Nephron (organoid): ENCODE results near the gene ST3GAL3.

Experiments
- H3K27ac Mint-ChIP-seq, 3 experiments: 2 replicates each; pipeline ENCODE4 v1.8.0; 2020; ENCODE audit warnings: mixed read lengths in 3 of 3, mild to moderate bottlenecking in 2 of 3, moderate library complexity in 1 of 3
- H3K27me3 Mint-ChIP-seq: 2 replicates; pipeline ENCODE4 v1.8.0; 2021; ENCODE audit warnings: low read depth, mild to moderate bottlenecking, moderate library complexity, mixed read lengths
- H3K36me3 Mint-ChIP-seq: 2 replicates; pipeline ENCODE4 v1.8.0; 2020; ENCODE audit warnings: low read depth, mixed read lengths
- H3K4me1 Mint-ChIP-seq: 2 replicates; pipeline ENCODE4 v1.8.0; 2020; ENCODE audit warnings: mixed read lengths
- H3K4me3 Mint-ChIP-seq, 3 experiments: 2 replicates each; pipeline ENCODE4 v1.8.0; 2020; ENCODE audit warnings: mild to moderate bottlenecking in 3 of 3, mixed read lengths in 3 of 3, moderate library complexity in 2 of 3
- H3K9me3 Mint-ChIP-seq: 2 replicates; pipeline ENCODE4 v1.8.0; 2020; ENCODE audit warnings: mixed read lengths
- CTCF ChIP-seq, 3 experiments: fragments of 200-600 bp; sonication (generic); IDR thresholded peaks; one replicate each; pipeline ENCODE4 v1.5.0; 2021; ENCODE audit warnings: antibody characterized with exemption in 3 of 3; ENCODE audit not compliant: unreplicated experiment in 3 of 3

ST3GAL3 gene

GRCh38 chr1:43871181-43871910 is 164.0 kb downstream of the ST3GAL3 start:
- Mint-ChIP-seq H3K9me3 (no peaks in the 10 kb centered on the region), H3K4me3 (no peak overlapping the region), H3K27ac (no peak overlapping the region), H3K27me3 (no peaks in the 10 kb centered on the region), H3K36me3 (no peaks in the 10 kb centered on the region), H3K4me1 (peaks cover 31% of the 10 kb centered on the region)
- TF ChIP-seq CTCF (IDR thresholded peaks at IDR 0.05; ENCODE audit: unreplicated experiment in 3 of 3): no peak

DNA sequence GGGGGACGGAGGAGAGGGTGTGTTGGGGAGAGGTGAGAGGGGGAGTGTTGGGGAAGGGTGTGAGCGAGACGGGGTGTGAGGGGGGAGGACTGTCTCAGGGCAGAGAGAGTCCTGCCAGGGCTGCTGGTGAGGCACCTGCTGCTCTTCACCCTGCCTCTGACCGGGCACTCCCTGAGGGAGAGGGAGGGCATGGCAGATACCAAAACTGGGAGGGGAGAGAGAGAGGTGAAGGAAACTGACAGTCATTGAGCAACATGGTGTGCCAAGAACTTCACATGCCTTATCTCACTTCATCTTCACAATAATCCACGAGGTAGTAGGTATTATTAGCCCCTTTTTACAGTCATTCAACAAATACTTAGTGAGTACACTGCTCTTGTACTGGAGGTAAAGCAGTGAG is 164.9 kb downstream of the ST3GAL3 start:
- no peaks in the 10 kb centered on the region for H3K36me3 Mint-ChIP-seq
- TF ChIP-seq CTCF (IDR thresholded peaks at IDR 0.05; ENCODE audit: unreplicated experiment in 3 of 3): no peak
- no peak overlapping the region for H3K4me3 Mint-ChIP-seq
- peaks cover 26% of the 10 kb centered on the region for H3K4me1 Mint-ChIP-seq
- no peaks in the 10 kb centered on the region for H3K9me3 Mint-ChIP-seq
- H3K27me3 Mint-ChIP-seq: no peaks in the 10 kb centered on the region
- H3K27ac Mint-ChIP-seq: no peak overlapping the region

- Mint-ChIP-seq H3K36me3 (no peaks in the 10 kb centered on the region), H3K4me1 (peaks cover 10% of the 10 kb centered on the region), H3K4me3 (no peak overlapping the region), H3K27ac (no peak overlapping the region), H3K27me3 (no peaks in the 10 kb centered on the region), H3K9me3 (no peaks in the 10 kb centered on the region)
- TF ChIP-seq CTCF (IDR thresholded peaks at IDR 0.05; ENCODE audit: unreplicated experiment in 3 of 3): no peak
These were observed 166.5 kb downstream of the ST3GAL3 start for GRCh38 chr1:43873851-43874250.

DNA sequence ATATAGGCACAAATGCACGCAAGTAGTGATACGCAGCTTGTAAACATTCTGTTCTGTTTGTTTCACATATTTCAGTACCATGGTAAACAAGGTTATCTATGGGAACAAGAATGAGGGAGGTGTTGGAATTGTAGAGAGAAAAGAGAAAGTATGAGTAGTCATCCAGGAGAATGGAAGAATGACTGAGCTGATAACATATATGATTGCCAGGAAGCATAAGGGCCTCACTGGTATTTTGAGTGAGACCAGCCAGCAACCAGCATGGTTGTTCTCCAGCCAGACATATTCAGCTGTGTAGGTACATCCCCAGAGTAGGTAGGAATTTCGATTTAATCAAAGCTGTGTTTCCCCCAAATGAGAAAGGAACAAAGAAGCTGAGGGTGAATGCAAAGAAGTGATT is 167.4 kb downstream of the ST3GAL3 start:
- Mint-ChIP-seq H3K9me3 (no peaks in the 10 kb centered on the region), H3K27me3 (no peaks in the 10 kb centered on the region), H3K4me1 (peaks cover 2% of the 10 kb centered on the region), H3K36me3 (no peaks in the 10 kb centered on the region), H3K4me3 (no peak overlapping the region), H3K27ac (no peak overlapping the region)
- no peak for TF ChIP-seq CTCF (IDR thresholded peaks at IDR 0.05; ENCODE audit: unreplicated experiment in 3 of 3)

DNA sequence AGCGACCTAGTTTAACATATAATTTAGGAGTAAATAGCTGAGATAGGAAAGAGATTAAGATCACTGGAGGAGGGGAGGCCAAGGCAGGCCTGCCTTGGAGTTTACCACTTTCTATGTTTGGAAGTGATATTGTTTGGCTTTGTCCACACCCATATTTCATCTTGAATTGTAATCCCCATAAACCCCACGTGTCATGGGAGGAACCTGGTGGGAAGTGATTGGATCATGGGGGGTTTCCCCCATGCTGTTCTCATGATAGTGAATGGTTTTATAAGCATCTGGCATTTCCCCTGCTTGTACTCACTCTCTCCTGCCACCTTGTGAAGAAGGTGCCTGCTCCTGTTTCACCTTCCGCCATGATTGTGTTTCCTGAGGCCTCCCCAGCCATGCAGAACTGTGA is 168.0 kb downstream of the ST3GAL3 start:
- no peaks in the 10 kb centered on the region for H3K9me3 Mint-ChIP-seq
- TF ChIP-seq CTCF (IDR thresholded peaks at IDR 0.05; ENCODE audit: unreplicated experiment in 3 of 3): no peak
- no peaks in the 10 kb centered on the region for H3K4me1 Mint-ChIP-seq
- no peak overlapping the region for H3K4me3 Mint-ChIP-seq
- no peaks in the 10 kb centered on the region for H3K36me3 Mint-ChIP-seq
- H3K27me3 Mint-ChIP-seq: no peaks in the 10 kb centered on the region
- no peak overlapping the region for H3K27ac Mint-ChIP-seq

GRCh38 chr1:43877101-43877500 is 169.8 kb downstream of the ST3GAL3 start:
- Mint-ChIP-seq H3K4me3 (no peak overlapping the region), H3K36me3 (no peaks in the 10 kb centered on the region), H3K4me1 (peaks cover 10% of the 10 kb centered on the region), H3K27me3 (no peaks in the 10 kb centered on the region), H3K27ac (no peak overlapping the region), H3K9me3 (no peaks in the 10 kb centered on the region)
- TF ChIP-seq CTCF (IDR thresholded peaks at IDR 0.05; ENCODE audit: unreplicated experiment in 3 of 3): no peak
